Body of pancreas (tissue), 4 donors: Measurements from ENCODE around the gene DOCK4. TPM values are rescaled to one million over a fixed set of nuclear protein-coding genes. Genes with fewer than 3 reads are reported as not detected.

Source experiments
- ATAC-seq: fragments of 150-250 bp; one replicate; pipeline ENCODE4 v1.9.1; 2016
- DNase-seq, 4 donors: peaks; one replicate each; pipeline ENCODE4 v3.0.0-alpha.2; 2019
- H3K27ac ChIP-seq, 4 donors: fragments of 200-600 bp; sonication (generic); 1 replicate in 3 of 4; 2 replicates in 1 of 4; pipeline versions ENCODE4 v1.5.1 to v1.6.1; 2016 to 2019; ENCODE audit warnings: mild to moderate bottlenecking in 1 of 4, mixed read lengths in 1 of 4, moderate library complexity in 1 of 4
- H3K27me3 ChIP-seq, 2 donors: fragments of 200-600 bp; sonication (generic); one replicate each; pipeline ENCODE4 v1.6.0; 2016; ENCODE audit warnings: mild to moderate bottlenecking in 1 of 2
- H3K36me3 ChIP-seq, 2 donors: fragments of 200-600 bp; sonication (generic); replicated peaks in 1 of 2; 2 replicates each; pipeline ENCODE4 v1.5.1; 2016; ENCODE audit warnings: low read depth in 2 of 2; ENCODE audit not compliant: insufficient read depth in 1 of 2
- H3K4me1 ChIP-seq: fragments of 200-600 bp; sonication (generic); one replicate; pipeline ENCODE4 v1.6.0; 2016
- H3K4me3 ChIP-seq, 2 donors: fragments of 200-600 bp; sonication (generic); 1 replicate in 1 of 2; 2 replicates in 1 of 2; pipeline ENCODE4 v1.5.1; 2016 to 2019
- H3K9me3 ChIP-seq, 3 donors: fragments of 200-600 bp; sonication (generic); 1 replicate in 2 of 3; 2 replicates in 1 of 3; pipeline ENCODE4 v1.5.1; 2016
- POLR2A ChIP-seq, 3 donors: fragments of 450-650 bp; IDR thresholded peaks; one replicate each; pipeline ENCODE4 v1.6.1; 2016; ENCODE audit warnings: antibody characterized with exemption in 3 of 3, mild to moderate bottlenecking in 2 of 3
- WGBS, 2 donors: methylation state at CpG; one replicate each; pipeline ENCODE4 v1.1.5; 2017; 5-methylcytosine and 5-hydroxymethylcytosine counted together
- intact Hi-C: fragments of 100-400 bp; cut with DNase I; formaldehyde crosslinking; loops from one replicate; pipeline ENCODE4 v1.15.1; 2023
- total RNA-seq, 2 donors: library from RNA; depleted of rRNA; stranded (reverse); fragments of >200 nt; gene quantifications; one replicate each; pipeline ENCODE4 v1.1.0, GENCODE V29; 2016
- TF ChIP-seq, protein P1 (sequence below), 7 experiments: fragments of 450-650 bp in 4 of 7; fragments of 200-600 bp in 3 of 7; sonication (generic) in 3 of 7; IDR thresholded peaks; one replicate each; pipeline ENCODE4 v1.5.1; 2016 to 2019; ENCODE audit warnings: antibody characterized with exemption in 7 of 7

The DOCK4 gene
- total RNA-seq, 2 donors from 2014 or later, result 24.9 to 34.6 TPM

DNA sequence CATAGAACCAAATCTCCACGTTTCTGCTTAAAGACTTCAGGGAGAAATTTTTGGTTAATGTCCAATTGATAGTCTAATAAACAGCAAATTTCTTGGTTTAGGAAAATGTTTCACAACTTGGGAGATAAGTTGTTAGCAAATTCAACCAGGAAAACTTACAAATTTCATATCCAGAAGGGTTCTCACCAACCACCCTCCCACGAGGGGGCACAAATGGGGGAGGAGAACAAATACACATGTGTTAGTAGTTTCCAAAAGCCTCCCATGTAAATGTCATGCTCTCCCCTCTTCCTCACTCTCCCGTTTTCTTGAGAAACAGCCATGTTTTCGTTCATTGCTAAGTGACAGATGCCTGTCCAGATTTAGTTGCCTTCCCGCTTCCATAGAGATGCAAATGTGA lies 10.5 kb downstream of the DOCK4 start:
- Histone ChIP-seq H3K27ac (no peak overlapping the region), H3K27me3 (no peaks in the 10 kb centered on the region), H3K4me3 (no peak overlapping the region), H3K4me1 (no peaks in the 10 kb centered on the region), H3K9me3 (no peaks in the 10 kb centered on the region), H3K36me3 (no peaks in the 10 kb centered on the region)
- DNase-seq, result no peak
- 66 to 70% methylated on average over 5 of the region's 5 CpGs for WGBS, 2 donors
- intact Hi-C loops, result no loop called here
- ATAC-seq, result no peak
- TF ChIP-seq, protein P1, sequence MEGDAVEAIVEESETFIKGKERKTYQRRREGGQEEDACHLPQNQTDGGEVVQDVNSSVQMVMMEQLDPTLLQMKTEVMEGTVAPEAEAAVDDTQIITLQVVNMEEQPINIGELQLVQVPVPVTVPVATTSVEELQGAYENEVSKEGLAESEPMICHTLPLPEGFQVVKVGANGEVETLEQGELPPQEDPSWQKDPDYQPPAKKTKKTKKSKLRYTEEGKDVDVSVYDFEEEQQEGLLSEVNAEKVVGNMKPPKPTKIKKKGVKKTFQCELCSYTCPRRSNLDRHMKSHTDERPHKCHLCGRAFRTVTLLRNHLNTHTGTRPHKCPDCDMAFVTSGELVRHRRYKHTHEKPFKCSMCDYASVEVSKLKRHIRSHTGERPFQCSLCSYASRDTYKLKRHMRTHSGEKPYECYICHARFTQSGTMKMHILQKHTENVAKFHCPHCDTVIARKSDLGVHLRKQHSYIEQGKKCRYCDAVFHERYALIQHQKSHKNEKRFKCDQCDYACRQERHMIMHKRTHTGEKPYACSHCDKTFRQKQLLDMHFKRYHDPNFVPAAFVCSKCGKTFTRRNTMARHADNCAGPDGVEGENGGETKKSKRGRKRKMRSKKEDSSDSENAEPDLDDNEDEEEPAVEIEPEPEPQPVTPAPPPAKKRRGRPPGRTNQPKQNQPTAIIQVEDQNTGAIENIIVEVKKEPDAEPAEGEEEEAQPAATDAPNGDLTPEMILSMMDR (IDR thresholded peaks at IDR 0.05), result no peak
- no peak for TF ChIP-seq POLR2A (IDR thresholded peaks at IDR 0.05)

GRCh38 chr7:112193915-112194502 lies 12.2 kb downstream of the DOCK4 start:
- ATAC-seq, result no peak
- Histone ChIP-seq H3K4me3 (no peak overlapping the region), H3K36me3 (no peaks in the 10 kb centered on the region), H3K4me1 (no peaks in the 10 kb centered on the region), H3K9me3 (no peaks in the 10 kb centered on the region), H3K27ac (no peak overlapping the region), H3K27me3 (no peaks in the 10 kb centered on the region)
- intact Hi-C loops, result no loop called here
- no peak for DNase-seq
- no peak for TF ChIP-seq POLR2A (IDR thresholded peaks at IDR 0.05)
- TF ChIP-seq, protein P1 (IDR thresholded peaks at IDR 0.05), result no peak

- intact Hi-C loops, result no loop called here
- no peak overlapping the region for H3K27ac ChIP-seq
These were observed 13.7 kb downstream of the DOCK4 start for GRCh38 chr7:112192236-112193154.

DNA sequence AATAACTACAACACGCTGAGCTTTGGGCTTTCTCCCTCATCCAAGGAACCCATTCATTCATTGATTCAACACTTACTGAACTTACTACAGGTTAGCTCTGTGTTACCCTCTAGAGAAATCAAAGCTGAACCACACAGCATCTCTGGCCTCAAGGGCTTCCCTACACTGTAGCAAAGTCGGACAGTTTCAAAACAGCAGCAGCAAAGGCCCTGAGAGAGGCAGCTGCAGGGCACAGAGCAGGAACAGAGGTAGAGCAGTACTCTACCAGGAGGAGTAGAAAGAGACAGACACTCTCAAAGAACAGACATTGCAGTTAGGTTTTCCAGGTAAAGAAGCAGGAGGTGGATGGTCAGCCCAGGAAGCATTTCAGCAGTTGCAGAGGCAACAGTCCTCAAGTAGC lies 16.1 kb downstream of the DOCK4 start:
- intact Hi-C loops, result no loop called here
- 74 to 89% methylated on average over 2 of the region's 2 CpGs for WGBS, 2 donors
- DNase-seq (no peak), ATAC-seq (no peak)
- no peak overlapping the region for H3K27ac ChIP-seq
- H3K4me1 ChIP-seq, result no peaks in the 10 kb centered on the region
- no peak overlapping the region for H3K4me3 ChIP-seq
- no peak for TF ChIP-seq POLR2A (IDR thresholded peaks at IDR 0.05)
- TF ChIP-seq, protein P1 (IDR thresholded peaks at IDR 0.05), result no peak
- no peaks in the 10 kb centered on the region for H3K36me3 ChIP-seq
- H3K27me3 ChIP-seq, result no peaks in the 10 kb centered on the region
- H3K9me3 ChIP-seq, result no peaks in the 10 kb centered on the region

More at GRCh38 chr7:112192236-112193154, 13.7 kb downstream of the DOCK4 start:
- no peak for TF ChIP-seq POLR2A (IDR thresholded peaks at IDR 0.05)
- TF ChIP-seq, protein P1 (IDR thresholded peaks at IDR 0.05), result no peak
- Histone ChIP-seq H3K36me3 (no peaks in the 10 kb centered on the region), H3K4me1 (no peaks in the 10 kb centered on the region), H3K9me3 (no peaks in the 10 kb centered on the region), H3K4me3 (no peak overlapping the region), H3K27me3 (no peaks in the 10 kb centered on the region)
- DNase-seq (no peak), ATAC-seq (peak; percentile 45)
- 74 to 75% methylated on average over 4 of the region's 4 CpGs for WGBS, 2 donors
